Keratinocyte (primary cell): Measurements from ENCODE around the gene PLD2. TPM values are rescaled to one million over a fixed set of nuclear protein-coding genes. Genes with fewer than 3 reads are reported as not detected.

Experiments
- DNase-seq: peaks from one replicate; pipeline ENCODE4 v3.0.0-alpha.2; 2011; ENCODE audit warnings: low read depth, missing footprints, low spot score
- FAIRE-seq: peaks from 2 replicates; lab custom pipeline; 2011; peaks lifted over from hg19 to GRCh38; lab: Jason Lieb, UNC
- H2AFZ ChIP-seq: 2 replicates; pipeline ENCODE4 v1.6.0; 2012; ENCODE audit warnings: low read length, control low read depth, inconsistent platforms; ENCODE audit not compliant: control insufficient read depth
- H3K27ac ChIP-seq: 2 replicates; pipeline ENCODE4 v1.5.1; 2011; ENCODE audit warnings: low read length; ENCODE audit not compliant: control insufficient read depth, insufficient read depth
- H3K27me3 ChIP-seq: 3 replicates; pipeline ENCODE4 v1.6.0; 2011; ENCODE audit warnings: low read length; ENCODE audit not compliant: control insufficient read depth, insufficient read depth; ENCODE audit errors: extremely low read depth
- H3K36me3 ChIP-seq, 2 experiments: 2 replicates in 1 of 2; 3 replicates in 1 of 2; pipeline ENCODE4 v1.5.1; 2011; ENCODE audit warnings: low read length in 2 of 2, mild to moderate bottlenecking in 1 of 2; ENCODE audit not compliant: control insufficient read depth in 2 of 2, insufficient read depth in 2 of 2; ENCODE audit errors: extremely low read depth in 1 of 2
- H3K4me1 ChIP-seq: 3 replicates; pipeline ENCODE4 v1.5.1; 2011; ENCODE audit warnings: low read length; ENCODE audit not compliant: control insufficient read depth, insufficient read depth; ENCODE audit errors: extremely low read depth
- H3K4me2 ChIP-seq: 3 replicates; pipeline ENCODE4 v1.6.0; 2011; ENCODE audit warnings: low read depth, low read length; ENCODE audit not compliant: control insufficient read depth, insufficient read depth; ENCODE audit errors: extremely low read depth
- H3K4me3 ChIP-seq, 3 experiments: fragments of 200-600 bp in 1 of 3; sonication (generic) in 1 of 3; 2 replicates in 2 of 3; 3 replicates in 1 of 3; pipeline ENCODE4 v1.5.1; 2011 to 2016; ENCODE audit warnings: low read length in 3 of 3, mild to moderate bottlenecking in 3 of 3, control low read depth in 2 of 3, inconsistent platforms in 1 of 3, low read depth in 1 of 3, mixed read lengths in 1 of 3, mixed run types in 1 of 3, moderate library complexity in 1 of 3; ENCODE audit not compliant: control insufficient read depth in 2 of 3, insufficient read depth in 2 of 3; ENCODE audit errors: extremely low read depth in 1 of 3
- H3K79me2 ChIP-seq: 2 replicates; pipeline ENCODE4 v1.6.0; 2012; ENCODE audit warnings: low read length; ENCODE audit not compliant: control insufficient read depth, insufficient read depth
- H3K9ac ChIP-seq: 3 replicates; pipeline ENCODE4 v1.6.0; 2011; ENCODE audit warnings: low read length; ENCODE audit not compliant: control insufficient read depth, insufficient read depth; ENCODE audit errors: extremely low read depth
- H3K9me1 ChIP-seq: 3 replicates; pipeline ENCODE4 v1.6.0; 2011; ENCODE audit warnings: low read length; ENCODE audit not compliant: control insufficient read depth, insufficient read depth; ENCODE audit errors: extremely low read depth
- H3K9me3 ChIP-seq: 2 replicates; pipeline ENCODE4 v1.5.1; 2012; ENCODE audit warnings: low read depth, low read length; ENCODE audit not compliant: control insufficient read depth
- H4K20me1 ChIP-seq: 3 replicates; pipeline ENCODE4 v1.6.0; 2011; ENCODE audit warnings: low read length; ENCODE audit not compliant: control insufficient read depth, insufficient read depth; ENCODE audit errors: extremely low read depth
- CTCF ChIP-seq, 3 experiments: IDR thresholded peaks in 1 of 3; conservative IDR thresholded peaks in 1 of 3; optimal IDR thresholded peaks in 1 of 3; 2 replicates in 2 of 3; 3 replicates in 1 of 3; pipeline versions ENCODE3 to v1.5.1; 2011; ENCODE audit warnings: low read length in 3 of 3, mild to moderate bottlenecking in 3 of 3, moderate library complexity in 2 of 3, control low read depth in 1 of 3, inconsistent platforms in 1 of 3; ENCODE audit not compliant: insufficient read depth in 2 of 3; ENCODE audit errors: extremely low read depth in 1 of 3
- EZH2 ChIP-seq: IDR thresholded peaks from one replicate; pipeline ENCODE4 v1.6.1; 2012; ENCODE audit warnings: inconsistent platforms, mild to moderate bottlenecking, low read length, moderate library complexity
- dilution Hi-C: fragments of 300-500 bp; cut with MboI; formaldehyde crosslinking; loops from one replicate; pipeline ENCODE4 v1.7.0; 2020; ENCODE audit warnings: low sequenced_read_pairs; ENCODE audit not compliant: extremely low pct_ligation_motif_present
- polyA plus RNA-seq, 5 experiments: library from polyadenylated mRNA; depleted of rRNA in 3 of 5; stranded (reverse) in 3 of 5; stranded (forward) in 1 of 5; unstranded in 1 of 5; fragments of >200 nt; gene quantifications; 1 replicate in 1 of 5; 2 replicates in 3 of 5; 3 replicates in 1 of 5; pipeline versions ENCODE4 v1.2.1 to v1.2.3, GENCODE V29; 2011 to 2012; ENCODE audit warnings: missing spikeins in 2 of 5, low read depth in 1 of 5, low replicate concordance in 1 of 5

Gene PLD2
- polyA plus RNA-seq, 1 donor (not counting 4 experiments of a cell fraction or from before 2014, with no cell fraction given): 33.3 TPM

GRCh38 chr17:4769628-4770027, 37.3 kb upstream of the PLD2 start:
- Histone ChIP-seq H3K27ac (no peak overlapping the region), H3K79me2 (no peaks in the 10 kb centered on the region), H3K9ac (no peak overlapping the region), H4K20me1 (no peaks in the 10 kb centered on the region), H2AFZ (no peak overlapping the region), H3K4me1 (no peaks in the 10 kb centered on the region), H3K9me3 (no peaks in the 10 kb centered on the region), H3K4me2 (no peak overlapping the region), H3K9me1 (no peaks in the 10 kb centered on the region), H3K36me3 (no peaks in the 10 kb centered on the region), H3K4me3 (no peak overlapping the region), H3K27me3 (peaks cover 13% of the 10 kb centered on the region)
- dilution Hi-C loops: no loop called here
- no peak for DNase-seq
- FAIRE-seq: no peak
- TF ChIP-seq CTCF (optimal IDR thresholded peaks at IDR 0.05 in 1 of 3, IDR thresholded peaks at IDR 0.05 in 1 of 3, conservative IDR thresholded peaks at IDR 0.05 in 1 of 3; ENCODE audit: extremely low read depth in 1 of 3, insufficient read depth in 2 of 3, low read length in 3 of 3) (no peak), EZH2 (no peak)

GRCh38 chr17:4771519-4772234, 35.3 kb upstream of the PLD2 start, which contains the start of gene TM4SF5:
Gene TM4SF5, plus strand, starts transcription at chr17:4771886. Its CDS starts 37 bp downstream, at chr17:4771923.
- H3K4me3 ChIP-seq: no peak within 1 kb of the TSS
- FAIRE-seq (no peak), DNase-seq (no peak)
- TF ChIP-seq CTCF (optimal IDR thresholded peaks at IDR 0.05 in 1 of 3, IDR thresholded peaks at IDR 0.05 in 1 of 3, conservative IDR thresholded peaks at IDR 0.05 in 1 of 3; ENCODE audit: extremely low read depth in 1 of 3, insufficient read depth in 2 of 3, low read length in 3 of 3) (no peak), EZH2 (no peak)
- H3K9me1 ChIP-seq: no peaks in the 10 kb centered on the region
- peak within 1 kb of the TSS; percentile 26 for H2AFZ ChIP-seq
- no peaks in the 10 kb centered on the region for H3K9me3 ChIP-seq
- H3K27me3 ChIP-seq: peaks cover 13% of the 10 kb centered on the region
- H3K36me3 ChIP-seq: no peaks in the 10 kb centered on the region
- no peak within 1 kb of the TSS for H3K27ac ChIP-seq
- dilution Hi-C loops: no loop called here
- no peaks in the 10 kb centered on the region for H4K20me1 ChIP-seq
- H3K79me2 ChIP-seq: no peaks in the 10 kb centered on the region
- no peaks in the 10 kb centered on the region for H3K4me1 ChIP-seq
- no peak within 1 kb of the TSS for H3K4me2 ChIP-seq
- no peak within 1 kb of the TSS for H3K9ac ChIP-seq
